Astrocyte (in vitro differentiated cells and primary cell): ENCODE results near the gene TMEM217. TPM values are rescaled to one million over a fixed set of nuclear protein-coding genes. Genes with fewer than 3 reads are reported as not detected.

Source experiments
- DNase-seq: peaks from one replicate; pipeline ENCODE4 v3.0.0-alpha.2; 2010; ENCODE audit warnings: low read depth
- FAIRE-seq: peaks from 2 replicates; lab custom pipeline; 2011; peaks lifted over from hg19 to GRCh38; lab: Jason Lieb, UNC
- H2AFZ ChIP-seq: 2 replicates; pipeline ENCODE4 v1.6.0; 2012; ENCODE audit warnings: low read depth, low read length, inconsistent platforms
- H3K27ac ChIP-seq: 2 replicates; pipeline ENCODE4 v1.5.1; 2011; ENCODE audit warnings: low read depth, low read length, inconsistent platforms
- H3K27me3 ChIP-seq: 2 replicates; pipeline ENCODE4 v1.6.0; 2011; ENCODE audit warnings: low read length, inconsistent platforms; ENCODE audit not compliant: insufficient read depth
- H3K36me3 ChIP-seq: 2 replicates; pipeline ENCODE4 v1.5.1; 2011; ENCODE audit warnings: low read length, inconsistent platforms; ENCODE audit not compliant: insufficient read depth
- H3K4me1 ChIP-seq: 2 replicates; pipeline ENCODE4 v1.5.1; 2011; ENCODE audit warnings: low read length, inconsistent platforms; ENCODE audit not compliant: insufficient read depth
- H3K4me2 ChIP-seq: 2 replicates; pipeline ENCODE4 v1.6.0; 2012; ENCODE audit warnings: low read length, inconsistent platforms
- H3K4me3 ChIP-seq: 2 replicates; pipeline ENCODE4 v1.5.1; 2011; ENCODE audit warnings: low read depth, mild to moderate bottlenecking, low read length, inconsistent platforms; ENCODE audit not compliant: insufficient read depth
- H3K79me2 ChIP-seq: 2 replicates; pipeline ENCODE4 v1.6.0; 2012; ENCODE audit warnings: mild to moderate bottlenecking, low read length, inconsistent platforms; ENCODE audit not compliant: insufficient read depth
- H3K9ac ChIP-seq: 2 replicates; pipeline ENCODE4 v1.6.0; 2012; ENCODE audit warnings: mild to moderate bottlenecking, low read length, inconsistent platforms
- H3K9me3 ChIP-seq: 2 replicates; pipeline ENCODE4 v1.5.1; 2012; ENCODE audit warnings: low read depth, mild to moderate bottlenecking, low read length, inconsistent platforms; ENCODE audit not compliant: insufficient read depth
- H4K20me1 ChIP-seq: 2 replicates; pipeline ENCODE4 v1.6.0; 2012; ENCODE audit warnings: low read length, inconsistent platforms; ENCODE audit not compliant: insufficient read depth
- H3K27ac Mint-ChIP-seq: one replicate; pipeline ENCODE4 v1.8.0; 2021; ENCODE audit warnings: mild to moderate bottlenecking, mixed read lengths; ENCODE audit not compliant: unreplicated experiment
- H3K27me3 Mint-ChIP-seq: one replicate; pipeline ENCODE4 v1.8.0; 2021; ENCODE audit warnings: low read depth, mixed read lengths; ENCODE audit not compliant: unreplicated experiment
- H3K36me3 Mint-ChIP-seq: one replicate; pipeline ENCODE4 v1.8.0; 2021; ENCODE audit warnings: low read depth, mixed read lengths; ENCODE audit not compliant: unreplicated experiment
- H3K4me1 Mint-ChIP-seq: one replicate; pipeline ENCODE4 v1.8.0; 2021; ENCODE audit warnings: low read depth, mixed read lengths; ENCODE audit not compliant: unreplicated experiment
- H3K4me3 Mint-ChIP-seq: one replicate; pipeline ENCODE4 v1.8.0; 2021; ENCODE audit warnings: mild to moderate bottlenecking, moderate library complexity, mixed read lengths; ENCODE audit not compliant: unreplicated experiment
- H3K9me3 Mint-ChIP-seq: one replicate; pipeline ENCODE4 v1.8.0; 2021; ENCODE audit warnings: mild to moderate bottlenecking, mixed read lengths; ENCODE audit not compliant: unreplicated experiment
- CTCF ChIP-seq: IDR thresholded peaks from 2 replicates; pipeline ENCODE4 v1.5.1; 2011; ENCODE audit warnings: low read depth, mild to moderate bottlenecking, inconsistent platforms, low read length, moderate library complexity; ENCODE audit not compliant: insufficient read depth
- EZH2 ChIP-seq: IDR thresholded peaks from 2 replicates; pipeline ENCODE4 v1.6.1; 2012; ENCODE audit warnings: mild to moderate bottlenecking, low read length, inconsistent platforms; ENCODE audit not compliant: insufficient read depth
- total RNA-seq: library from RNA; stranded (reverse); gene quantifications from 2 replicates; pipeline ENCODE4 v1.2.1, GENCODE V29; 2021

The TMEM217 gene
- total RNA-seq, 1 donor from 2014 or later, result 7.3 TPM

GRCh38 chr6:37206622-37207021 lies 51.3 kb downstream of the TMEM217 start:
- Histone ChIP-seq H3K4me2 (no peak overlapping the region), H3K79me2 (no peaks in the 10 kb centered on the region), H3K4me1 (no peaks in the 10 kb centered on the region), H3K9ac (no peak overlapping the region), H3K4me3 (no peak overlapping the region), H3K27me3 (peaks cover 3% of the 10 kb centered on the region), H3K9me3 (no peaks in the 10 kb centered on the region), H3K36me3 (no peaks in the 10 kb centered on the region), H4K20me1 (no peaks in the 10 kb centered on the region), H2AFZ (no peak overlapping the region), H3K27ac (no peak overlapping the region)
- Mint-ChIP-seq H3K9me3 (no peaks in the 10 kb centered on the region), H3K36me3 (no peaks in the 10 kb centered on the region), H3K4me1 (peaks cover 10% of the 10 kb centered on the region), H3K27me3 (peaks cover 3% of the 10 kb centered on the region), H3K27ac (no peak overlapping the region), H3K4me3 (no peak overlapping the region)
- no peak for TF ChIP-seq CTCF
- TF ChIP-seq EZH2, result no peak
- DNase-seq (no peak), FAIRE-seq (no peak)

- no peak overlapping the region for H2AFZ ChIP-seq
- no peak overlapping the region for H3K9ac ChIP-seq
- Mint-ChIP-seq H3K36me3 (no peaks in the 10 kb centered on the region), H3K27me3 (peaks cover 3% of the 10 kb centered on the region), H3K9me3 (no peaks in the 10 kb centered on the region), H3K27ac (peak overlapping the region; percentile 21), H3K4me1 (peaks cover 10% of the 10 kb centered on the region), H3K4me3 (no peak overlapping the region)
- TF ChIP-seq EZH2 (no peak), CTCF (no peak)
- H3K4me2 ChIP-seq, result no peak overlapping the region
- H3K36me3 ChIP-seq, result no peaks in the 10 kb centered on the region
- no peaks in the 10 kb centered on the region for H3K4me1 ChIP-seq
- H4K20me1 ChIP-seq, result no peaks in the 10 kb centered on the region
- no peak overlapping the region for H3K27ac ChIP-seq
- H3K4me3 ChIP-seq, result no peak overlapping the region
- DNase-seq (no peak), FAIRE-seq (no peak)
- no peaks in the 10 kb centered on the region for H3K79me2 ChIP-seq
- H3K9me3 ChIP-seq, result no peaks in the 10 kb centered on the region
- peaks cover 3% of the 10 kb centered on the region for H3K27me3 ChIP-seq
Measured at GRCh38 chr6:37205997-37206340, 52.0 kb downstream of the TMEM217 start.

- FAIRE-seq (no peak), DNase-seq (no peak)
- peaks cover 3% of the 10 kb centered on the region for H3K27me3 ChIP-seq
- H3K4me1 ChIP-seq, result no peaks in the 10 kb centered on the region
- H3K27ac Mint-ChIP-seq, result peak overlapping the region; percentile 21
- no peaks in the 10 kb centered on the region for H3K9me3 Mint-ChIP-seq
- peaks cover 3% of the 10 kb centered on the region for H3K27me3 Mint-ChIP-seq
- H3K4me1 Mint-ChIP-seq, result peaks cover 10% of the 10 kb centered on the region
- no peak overlapping the region for H3K27ac ChIP-seq
- H3K4me3 ChIP-seq, result no peak overlapping the region
- no peaks in the 10 kb centered on the region for H3K36me3 Mint-ChIP-seq
- H3K4me2 ChIP-seq, result no peak overlapping the region
- no peak for TF ChIP-seq CTCF
- no peak for TF ChIP-seq EZH2
- no peaks in the 10 kb centered on the region for H4K20me1 ChIP-seq
- H3K4me3 Mint-ChIP-seq, result no peak overlapping the region
- no peaks in the 10 kb centered on the region for H3K79me2 ChIP-seq
- H3K9me3 ChIP-seq, result no peaks in the 10 kb centered on the region
- H3K36me3 ChIP-seq, result no peaks in the 10 kb centered on the region
- no peak overlapping the region for H2AFZ ChIP-seq
- H3K9ac ChIP-seq, result no peak overlapping the region
Measured at GRCh38 chr6:37205175-37205996, 52.6 kb downstream of the TMEM217 start.
